ENCODE results near the gene AEBP2.

- TF ChIP-seq CTCF (IDR thresholded peaks at IDR 0.05; ENCODE audit: low read depth, low read length), result no peak
- no peak for TF ChIP-seq EZH2phosphoT487 (IDR thresholded peaks at IDR 0.05; ENCODE audit: low read depth)
Measured at GRCh38 chr12:19489168-19489567, 49.9 kb downstream of the AEBP2 start.

All from OCI-LY3 (cell line).